ENCODE results near the gene RPL39.

RPL39 gene

GRCh38 chrX:119757646-119757978 lies 33.8 kb downstream of the RPL39 start:
- TF ChIP-seq TAF1 (IDR thresholded peaks at IDR 0.05; ENCODE audit: borderline replicate concordance, insufficient read depth, low read length) (no peak), POLR2AphosphoS5 (IDR thresholded peaks at IDR 0.05; ENCODE audit: low read depth, low read length) (no peak), REST (IDR thresholded peaks at IDR 0.05; ENCODE audit: insufficient read depth in 1 of 2, low read depth in 2 of 2, low read length in 2 of 2) (no peak), SIN3A (IDR thresholded peaks at IDR 0.05; ENCODE audit: borderline replicate concordance, insufficient read depth, low read length) (no peak), FOXP2 (optimal IDR thresholded peaks at IDR 0.05; ENCODE audit: borderline replicate concordance, extremely low read depth, extremely low read length, insufficient read depth) (no peak)

- no peak for TF ChIP-seq REST (IDR thresholded peaks at IDR 0.05; ENCODE audit: insufficient read depth in 1 of 2, low read depth in 2 of 2, low read length in 2 of 2)
- no peak for TF ChIP-seq TAF1 (IDR thresholded peaks at IDR 0.05; ENCODE audit: borderline replicate concordance, insufficient read depth, low read length)
- no peak for TF ChIP-seq FOXP2 (optimal IDR thresholded peaks at IDR 0.05; ENCODE audit: borderline replicate concordance, extremely low read depth, extremely low read length, insufficient read depth)
- no peak for TF ChIP-seq SIN3A (IDR thresholded peaks at IDR 0.05; ENCODE audit: borderline replicate concordance, insufficient read depth, low read length)
- TF ChIP-seq POLR2AphosphoS5 (IDR thresholded peaks at IDR 0.05; ENCODE audit: low read depth, low read length), result no peak
Measured at GRCh38 chrX:119756926-119757635, 34.3 kb downstream of the RPL39 start.

GRCh38 chrX:119755981-119756533 lies 35.4 kb downstream of the RPL39 start:
- no peak for TF ChIP-seq TAF1 (IDR thresholded peaks at IDR 0.05; ENCODE audit: borderline replicate concordance, insufficient read depth, low read length)
- TF ChIP-seq FOXP2 (optimal IDR thresholded peaks at IDR 0.05; ENCODE audit: borderline replicate concordance, extremely low read depth, extremely low read length, insufficient read depth), result no peak
- no peak for TF ChIP-seq REST (IDR thresholded peaks at IDR 0.05; ENCODE audit: insufficient read depth in 1 of 2, low read depth in 2 of 2, low read length in 2 of 2)
- no peak for TF ChIP-seq POLR2AphosphoS5 (IDR thresholded peaks at IDR 0.05; ENCODE audit: low read depth, low read length)
- no peak for TF ChIP-seq SIN3A (IDR thresholded peaks at IDR 0.05; ENCODE audit: borderline replicate concordance, insufficient read depth, low read length)

GRCh38 chrX:119753639-119754257 lies 37.7 kb downstream of the RPL39 start:
- TF ChIP-seq SIN3A (IDR thresholded peaks at IDR 0.05; ENCODE audit: borderline replicate concordance, insufficient read depth, low read length) (no peak), POLR2AphosphoS5 (IDR thresholded peaks at IDR 0.05; ENCODE audit: low read depth, low read length) (no peak), TAF1 (IDR thresholded peaks at IDR 0.05; ENCODE audit: borderline replicate concordance, insufficient read depth, low read length) (no peak), REST (IDR thresholded peaks at IDR 0.05; ENCODE audit: insufficient read depth in 1 of 2, low read depth in 2 of 2, low read length in 2 of 2) (no peak), FOXP2 (optimal IDR thresholded peaks at IDR 0.05; ENCODE audit: borderline replicate concordance, extremely low read depth, extremely low read length, insufficient read depth) (no peak)

All from PFSK-1 (cell line).